CD4-positive, CD25-positive, alpha-beta regulatory T cell (primary cell): ENCODE results near the gene SERPINA6. TPM values are rescaled to one million over a fixed set of nuclear protein-coding genes. Genes with fewer than 3 reads are reported as not detected.
"Not testable (repeated sequence)": the region's sequence is repeated elsewhere in the genome, so short reads cannot be mapped to it uniquely, and the experiment has no call there.

Experiments used
- ATAC-seq, 2 donors: fragments of 150-1000 bp; cut with Tn5 transposase; one replicate each; pipeline ENCODE4 v1.10.0; 2021; ENCODE audit warnings: low read depth in 2 of 2, moderate number of reproducible peaks in 2 of 2, moderate library complexity in 1 of 2
- DNase-seq, 3 donors: peaks; one replicate each; pipeline versions ENCODE4 v3.0.0 to v3.0.0-alpha.2; 2012 to 2022; ENCODE audit warnings: mixed read lengths in 1 of 3
- H3K27ac ChIP-seq: one replicate; pipeline ENCODE4 v1.7.0; 2013; ENCODE audit warnings: mild to moderate bottlenecking, low read length; ENCODE audit not compliant: insufficient read depth, poor library complexity, severe bottlenecking
- H3K27me3 ChIP-seq: one replicate; pipeline ENCODE4 v1.7.0; 2013; ENCODE audit warnings: low read length; ENCODE audit not compliant: control insufficient read depth, insufficient read depth
- H3K36me3 ChIP-seq: one replicate; pipeline ENCODE4 v1.7.0; 2013; ENCODE audit warnings: mild to moderate bottlenecking, low read length, moderate library complexity; ENCODE audit not compliant: control insufficient read depth, insufficient read depth
- H3K4me1 ChIP-seq: 2 replicates; pipeline ENCODE4 v1.7.0; 2013; ENCODE audit warnings: mild to moderate bottlenecking, low read length; ENCODE audit not compliant: insufficient read depth, control insufficient read depth, poor library complexity, severe bottlenecking
- H3K4me3 ChIP-seq: one replicate; pipeline ENCODE4 v1.7.0; 2013; ENCODE audit warnings: low read depth, mild to moderate bottlenecking, low read length, moderate library complexity
- H3K9me3 ChIP-seq, 2 experiments: 1 replicate in 1 of 2; 2 replicates in 1 of 2; pipeline ENCODE4 v1.7.0; 2013; ENCODE audit warnings: low read length in 2 of 2, mild to moderate bottlenecking in 1 of 2, moderate library complexity in 1 of 2; ENCODE audit not compliant: control insufficient read depth in 2 of 2
- H3K27ac Mint-ChIP-seq, 3 donors: one replicate each; pipeline ENCODE4 v1.8.0; 2020 to 2022; ENCODE audit warnings: mild to moderate bottlenecking in 3 of 3, mixed read lengths in 3 of 3, moderate library complexity in 2 of 3
- H3K27me3 Mint-ChIP-seq: one replicate; pipeline ENCODE4 v1.8.0; 2022; ENCODE audit warnings: mild to moderate bottlenecking, mixed read lengths
- H3K36me3 Mint-ChIP-seq: one replicate; pipeline ENCODE4 v1.8.0; 2020; ENCODE audit warnings: mixed read lengths
- H3K4me1 Mint-ChIP-seq, 4 donors: one replicate each; pipeline ENCODE4 v1.8.0; 2020 to 2022; ENCODE audit warnings: mixed read lengths in 4 of 4, mild to moderate bottlenecking in 1 of 4
- H3K4me3 Mint-ChIP-seq, 4 donors: one replicate each; pipeline ENCODE4 v1.8.0; 2020 to 2022; ENCODE audit warnings: mild to moderate bottlenecking in 4 of 4, mixed read lengths in 4 of 4, moderate library complexity in 3 of 4
- H3K9me3 Mint-ChIP-seq, 7 donors: one replicate each; pipeline ENCODE4 v1.8.0; 2020 to 2022; ENCODE audit warnings: mixed read lengths in 7 of 7, mild to moderate bottlenecking in 3 of 7, moderate library complexity in 2 of 7
- polyA plus RNA-seq, 4 donors: library from polyadenylated mRNA; unstranded; fragments of 300-500 nt; fragmentation: Illumina TruSeq; gene quantifications; one replicate each; pipeline ENCODE4 v1.2.3, GENCODE V29; 2021
- total RNA-seq: library from RNA; stranded (reverse); gene quantifications from one replicate; pipeline ENCODE4 v1.2.3, GENCODE V29; 2022

Gene SERPINA6
- total and polyA plus RNA-seq, 5 donors from 2014 or later, result not detected

- Histone ChIP-seq H3K9me3 (no peaks in the 10 kb centered on the region), H3K4me1 (no peaks in the 10 kb centered on the region), H3K27me3 (no peaks in the 10 kb centered on the region), H3K4me3 (no peak overlapping the region), H3K27ac (no peak overlapping the region), H3K36me3 (no peaks in the 10 kb centered on the region)
- DNase-seq, result no peak
- H3K4me1 Mint-ChIP-seq, result no peaks in the 10 kb centered on the region
- no peak for ATAC-seq
- no peaks in the 10 kb centered on the region for H3K36me3 Mint-ChIP-seq
- H3K27me3 Mint-ChIP-seq, result no peaks in the 10 kb centered on the region
- H3K27ac Mint-ChIP-seq, result no peak overlapping the region
- H3K9me3 Mint-ChIP-seq, result peaks cover 0 to 4% (median 0%) of the 10 kb centered on the region in 7 donors
- no peak overlapping the region for H3K4me3 Mint-ChIP-seq
Observed at GRCh38 chr14:94349276-94349675, 26.1 kb upstream of the SERPINA6 start.

GRCh38 chr14:94348836-94349235, 25.7 kb upstream of the SERPINA6 start:
- Mint-ChIP-seq H3K9me3 (peaks cover 0 to 5% (median 0%) of the 10 kb centered on the region in 7 donors), H3K4me3 (no peak overlapping the region), H3K36me3 (no peaks in the 10 kb centered on the region), H3K27me3 (no peaks in the 10 kb centered on the region), H3K27ac (no peak overlapping the region), H3K4me1 (no peaks in the 10 kb centered on the region)
- Histone ChIP-seq H3K4me3 (no peak overlapping the region), H3K9me3 (no peaks in the 10 kb centered on the region), H3K36me3 (no peaks in the 10 kb centered on the region), H3K4me1 (no peaks in the 10 kb centered on the region), H3K27me3 (no peaks in the 10 kb centered on the region), H3K27ac (no peak overlapping the region)
- ATAC-seq (no peak), DNase-seq (no peak)

GRCh38 chr14:94346841-94347240, 23.7 kb upstream of the SERPINA6 start:
- Histone ChIP-seq H3K36me3 (no peaks in the 10 kb centered on the region), H3K9me3 (no peaks in the 10 kb centered on the region), H3K4me3 (no peak overlapping the region), H3K27ac (no peak overlapping the region), H3K27me3 (no peaks in the 10 kb centered on the region), H3K4me1 (no peaks in the 10 kb centered on the region)
- Mint-ChIP-seq H3K4me1 (no peaks in the 10 kb centered on the region), H3K4me3 (no peak overlapping the region), H3K36me3 (no peaks in the 10 kb centered on the region), H3K27me3 (no peaks in the 10 kb centered on the region), H3K27ac (no peak overlapping the region), H3K9me3 (peaks cover 0 to 2% (median 0%) of the 10 kb centered on the region in 7 donors)
- ATAC-seq, result no peak
- no peak for DNase-seq

GRCh38 chr14:94346065-94346786, 23.1 kb upstream of the SERPINA6 start:
- H3K4me1 Mint-ChIP-seq, ATAC-seq, H3K27me3 Mint-ChIP-seq, H3K27ac ChIP-seq, H3K27ac Mint-ChIP-seq, H3K4me3 ChIP-seq, H3K4me3 Mint-ChIP-seq, H3K36me3 ChIP-seq, H3K9me3 Mint-ChIP-seq, H3K4me1 ChIP-seq, H3K36me3 Mint-ChIP-seq, H3K27me3 ChIP-seq, H3K9me3 ChIP-seq, DNase-seq: not testable (repeated sequence)

GRCh38 chr14:94345344-94346064, 22.4 kb upstream of the SERPINA6 start:
- H3K27me3 ChIP-seq, result no peaks in the 10 kb centered on the region
- H3K4me1 Mint-ChIP-seq, result no peaks in the 10 kb centered on the region
- no peaks in the 10 kb centered on the region for H3K9me3 ChIP-seq
- H3K36me3 ChIP-seq, result no peaks in the 10 kb centered on the region
- no peak overlapping the region for H3K27ac ChIP-seq
- H3K36me3 Mint-ChIP-seq, result no peaks in the 10 kb centered on the region
- no peak overlapping the region for H3K4me3 Mint-ChIP-seq
- no peak for DNase-seq
- H3K27me3 Mint-ChIP-seq, result no peaks in the 10 kb centered on the region
- ATAC-seq, result no peak
- no peak overlapping the region for H3K27ac Mint-ChIP-seq
- H3K4me3 ChIP-seq, result no peak overlapping the region
- no peaks in the 10 kb centered on the region for H3K4me1 ChIP-seq
- H3K9me3 Mint-ChIP-seq, result peaks cover 0 to 4% (median 0%) of the 10 kb centered on the region in 7 donors

GRCh38 chr14:94344389-94344788, 21.3 kb upstream of the SERPINA6 start:
- no peaks in the 10 kb centered on the region for H3K9me3 ChIP-seq
- no peak overlapping the region for H3K27ac Mint-ChIP-seq
- H3K27me3 ChIP-seq, result no peaks in the 10 kb centered on the region
- H3K9me3 Mint-ChIP-seq, result peaks cover 0 to 5% (median 0%) of the 10 kb centered on the region in 7 donors
- H3K36me3 Mint-ChIP-seq, result no peaks in the 10 kb centered on the region
- no peak overlapping the region for H3K4me3 Mint-ChIP-seq
- H3K36me3 ChIP-seq, result no peaks in the 10 kb centered on the region
- H3K27ac ChIP-seq, result no peak overlapping the region
- no peaks in the 10 kb centered on the region for H3K4me1 Mint-ChIP-seq
- ATAC-seq (no peak), DNase-seq (no peak)
- no peaks in the 10 kb centered on the region for H3K27me3 Mint-ChIP-seq
- no peaks in the 10 kb centered on the region for H3K4me1 ChIP-seq
- H3K4me3 ChIP-seq, result no peak overlapping the region

- Mint-ChIP-seq H3K36me3 (no peaks in the 10 kb centered on the region), H3K27ac (no peak overlapping the region), H3K9me3 (peaks cover 0 to 5% (median 0%) of the 10 kb centered on the region in 7 donors), H3K27me3 (no peaks in the 10 kb centered on the region), H3K4me3 (no peak overlapping the region), H3K4me1 (no peaks in the 10 kb centered on the region)
- Histone ChIP-seq H3K4me3 (no peak overlapping the region), H3K4me1 (no peaks in the 10 kb centered on the region), H3K9me3 (no peaks in the 10 kb centered on the region), H3K27ac (no peak overlapping the region), H3K36me3 (no peaks in the 10 kb centered on the region), H3K27me3 (no peaks in the 10 kb centered on the region)
- no peak for ATAC-seq
- no peak for DNase-seq
Observed at GRCh38 chr14:94343238-94344005, 20.3 kb upstream of the SERPINA6 start.
